CD14-positive monocyte (primary cell): ENCODE data around the gene FAM229B. TPM values are rescaled to one million over a fixed set of nuclear protein-coding genes. Genes with fewer than 3 reads are reported as not detected.

Experiments
- DNase-seq, 3 donors: peaks; one replicate each; pipeline ENCODE4 v3.0.0-alpha.2; 2011 to 2022
- H2AFZ ChIP-seq: 2 replicates; pipeline ENCODE4 v1.6.0; 2012; ENCODE audit warnings: mild to moderate bottlenecking, low read depth, low read length, inconsistent platforms; ENCODE audit not compliant: insufficient read depth, poor library complexity, severe bottlenecking
- H3K27ac ChIP-seq, 2 donors: 1 replicate in 1 of 2; 2 replicates in 1 of 2; pipeline ENCODE4 v1.5.1; 2012 to 2013; ENCODE audit warnings: low read length in 2 of 2, control low read depth in 1 of 2, inconsistent platforms in 1 of 2, low read depth in 1 of 2, mild to moderate bottlenecking in 1 of 2
- H3K27me3 ChIP-seq, 2 donors: one replicate each; pipeline versions ENCODE4 v1.6.0 to v1.6.1; 2011 to 2013; ENCODE audit warnings: low read length in 2 of 2; ENCODE audit not compliant: control insufficient read depth in 2 of 2, insufficient read depth in 2 of 2
- H3K36me3 ChIP-seq, 2 donors: replicated peaks in 1 of 2; 1 replicate in 1 of 2; 2 replicates in 1 of 2; pipeline versions ENCODE4 v1.5.1 to v1.6.1; 2012 to 2013; ENCODE audit warnings: low read length in 2 of 2, control low read depth in 1 of 2, inconsistent platforms in 1 of 2, mild to moderate bottlenecking in 1 of 2; ENCODE audit not compliant: insufficient read depth in 2 of 2, control insufficient read depth in 1 of 2
- H3K4me1 ChIP-seq, 2 donors: 1 replicate in 1 of 2; 2 replicates in 1 of 2; pipeline versions ENCODE4 v1.5.1 to v1.6.1; 2012 to 2013; ENCODE audit warnings: low read length in 2 of 2, control low read depth in 1 of 2, inconsistent platforms in 1 of 2, mild to moderate bottlenecking in 1 of 2, moderate library complexity in 1 of 2; ENCODE audit not compliant: insufficient read depth in 2 of 2, control insufficient read depth in 1 of 2
- H3K4me2 ChIP-seq: replicated peaks from 2 replicates; pipeline ENCODE3; 2012; ENCODE audit warnings: low read length, moderate library complexity, mild to moderate bottlenecking; ENCODE audit not compliant: poor library complexity, severe bottlenecking; ENCODE audit errors: extremely low read depth
- H3K4me3 ChIP-seq, 3 experiments: fragments of 200-600 bp in 1 of 3; sonication (generic) in 1 of 3; replicated peaks in 1 of 3; 1 replicate in 2 of 3; 2 replicates in 1 of 3; pipeline ENCODE4 v1.5.1; 2011 to 2013; ENCODE audit warnings: low read length in 3 of 3, mild to moderate bottlenecking in 3 of 3, control low read depth in 2 of 3, low read depth in 2 of 3, inconsistent platforms in 1 of 3, moderate library complexity in 1 of 3
- H3K79me2 ChIP-seq: 2 replicates; pipeline ENCODE4 v1.6.0; 2012; ENCODE audit warnings: mild to moderate bottlenecking, control low read depth, inconsistent platforms, low read length, moderate library complexity; ENCODE audit not compliant: insufficient read depth
- H3K9ac ChIP-seq: 2 replicates; pipeline ENCODE4 v1.6.0; 2017; ENCODE audit warnings: low read length, mild to moderate bottlenecking; ENCODE audit not compliant: insufficient read depth, poor library complexity, severe bottlenecking
- H3K9me3 ChIP-seq, 2 donors: replicated peaks in 1 of 2; 1 replicate in 1 of 2; 2 replicates in 1 of 2; pipeline versions ENCODE4 v1.5.1 to v1.6.1; 2012 to 2013; ENCODE audit warnings: low read length in 2 of 2, control low read depth in 1 of 2; ENCODE audit not compliant: control insufficient read depth in 1 of 2, insufficient read depth in 1 of 2
- H4K20me1 ChIP-seq: 2 replicates; pipeline ENCODE4 v1.6.0; 2012; ENCODE audit warnings: mild to moderate bottlenecking, low read length, control low read depth, moderate library complexity; ENCODE audit not compliant: insufficient read depth
- H3K27ac Mint-ChIP-seq, 7 donors: one replicate each; pipeline ENCODE4 v1.8.0; 2020; ENCODE audit warnings: mild to moderate bottlenecking in 7 of 7, mixed read lengths in 7 of 7, moderate library complexity in 6 of 7, inconsistent platforms in 2 of 7
- H3K27me3 Mint-ChIP-seq, 3 donors: one replicate each; pipeline ENCODE4 v1.8.0; 2021 to 2022; ENCODE audit warnings: low read depth in 3 of 3, mild to moderate bottlenecking in 3 of 3, mixed read lengths in 3 of 3, moderate library complexity in 3 of 3, inconsistent platforms in 1 of 3
- H3K36me3 Mint-ChIP-seq, 2 donors: one replicate each; pipeline ENCODE4 v1.8.0; 2020; ENCODE audit warnings: mixed read lengths in 2 of 2, inconsistent platforms in 1 of 2, mild to moderate bottlenecking in 1 of 2
- H3K4me1 Mint-ChIP-seq: one replicate; pipeline ENCODE4 v1.8.0; 2020; ENCODE audit warnings: mild to moderate bottlenecking, mixed read lengths
- H3K4me3 Mint-ChIP-seq, 2 donors: one replicate each; pipeline ENCODE4 v1.8.0; 2020; ENCODE audit warnings: mild to moderate bottlenecking in 2 of 2, mixed read lengths in 2 of 2, moderate library complexity in 1 of 2
- H3K9me3 Mint-ChIP-seq, 7 donors: one replicate each; pipeline ENCODE4 v1.8.0; 2020 to 2022; ENCODE audit warnings: mixed read lengths in 7 of 7, mild to moderate bottlenecking in 6 of 7, moderate library complexity in 6 of 7, inconsistent platforms in 2 of 7
- WGBS: methylation state at CpG from one replicate; pipeline ENCODE4 v1.1.5; 2013; ENCODE audit warnings: missing lambda C conversion rate; ENCODE audit not compliant: insufficient coverage; 5-methylcytosine and 5-hydroxymethylcytosine counted together
- intact Hi-C, 2 donors: fragments of 100-400 bp; cut with micrococcal nuclease; formaldehyde crosslinking; loops; one replicate each; pipeline versions ENCODE4 v1.15.0 to v1.15.1; 2023
- polyA plus RNA-seq, 3 donors: library from polyadenylated mRNA; depleted of rRNA in 1 of 3; unstranded in 2 of 3; stranded (reverse) in 1 of 3; fragments of 300-500 nt in 2 of 3; fragments of >200 nt in 1 of 3; fragmentation: Illumina TruSeq in 2 of 3; gene quantifications; 1 replicate in 2 of 3; 2 replicates in 1 of 3; pipeline ENCODE4 v1.2.3, GENCODE V29; 2012 to 2021
- TF ChIP-seq, protein P1 (sequence below): fragments of 200-600 bp; IDR thresholded peaks from one replicate; pipeline ENCODE4 v1.8.0; 2022; ENCODE audit warnings: antibody characterized with exemption, mild to moderate bottlenecking

The FAM229B gene
- polyA plus RNA-seq, 3 donors: 0.03 to 0.64 TPM; not detected in 1

DNA sequence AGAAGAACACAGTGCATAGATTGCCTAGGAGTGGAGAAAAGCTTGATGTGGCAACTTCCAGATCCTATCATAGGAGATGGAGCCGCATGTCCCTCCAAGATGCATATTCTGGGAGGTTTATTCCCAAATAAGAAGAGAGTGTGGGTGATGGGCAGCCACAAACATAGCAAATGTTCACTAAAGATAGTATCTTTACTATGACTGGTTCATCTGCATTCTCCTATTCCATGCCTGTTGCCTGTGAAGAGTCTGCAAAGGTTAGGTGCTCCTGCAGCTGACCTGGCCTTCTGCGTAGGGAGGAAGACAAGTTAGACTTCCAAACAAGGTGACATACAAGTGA lies 48.0 kb upstream of the FAM229B start:
- no peaks in the 10 kb centered on the region for H3K79me2 ChIP-seq
- peaks cover 17% of the 10 kb centered on the region for H3K4me1 Mint-ChIP-seq
- intact Hi-C loops: no loop called here
- no peak overlapping the region for H2AFZ ChIP-seq
- H3K4me1 ChIP-seq: peaks cover 7 to 8% of the 10 kb centered on the region in 2 donors
- H3K27ac Mint-ChIP-seq: no peak overlapping the region
- H3K4me3 Mint-ChIP-seq: no peak overlapping the region
- H3K36me3 Mint-ChIP-seq: no peaks in the 10 kb centered on the region
- no peaks in the 10 kb centered on the region for H4K20me1 ChIP-seq
- H3K36me3 ChIP-seq: no peaks in the 10 kb centered on the region
- no peak overlapping the region for H3K4me3 ChIP-seq
- DNase-seq: no peak
- TF ChIP-seq, protein P1, sequence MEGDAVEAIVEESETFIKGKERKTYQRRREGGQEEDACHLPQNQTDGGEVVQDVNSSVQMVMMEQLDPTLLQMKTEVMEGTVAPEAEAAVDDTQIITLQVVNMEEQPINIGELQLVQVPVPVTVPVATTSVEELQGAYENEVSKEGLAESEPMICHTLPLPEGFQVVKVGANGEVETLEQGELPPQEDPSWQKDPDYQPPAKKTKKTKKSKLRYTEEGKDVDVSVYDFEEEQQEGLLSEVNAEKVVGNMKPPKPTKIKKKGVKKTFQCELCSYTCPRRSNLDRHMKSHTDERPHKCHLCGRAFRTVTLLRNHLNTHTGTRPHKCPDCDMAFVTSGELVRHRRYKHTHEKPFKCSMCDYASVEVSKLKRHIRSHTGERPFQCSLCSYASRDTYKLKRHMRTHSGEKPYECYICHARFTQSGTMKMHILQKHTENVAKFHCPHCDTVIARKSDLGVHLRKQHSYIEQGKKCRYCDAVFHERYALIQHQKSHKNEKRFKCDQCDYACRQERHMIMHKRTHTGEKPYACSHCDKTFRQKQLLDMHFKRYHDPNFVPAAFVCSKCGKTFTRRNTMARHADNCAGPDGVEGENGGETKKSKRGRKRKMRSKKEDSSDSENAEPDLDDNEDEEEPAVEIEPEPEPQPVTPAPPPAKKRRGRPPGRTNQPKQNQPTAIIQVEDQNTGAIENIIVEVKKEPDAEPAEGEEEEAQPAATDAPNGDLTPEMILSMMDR: no peak
- no peak overlapping the region for H3K9ac ChIP-seq
- H3K4me2 ChIP-seq: no peak overlapping the region
- no peaks in the 10 kb centered on the region for H3K27me3 ChIP-seq
- no peak overlapping the region for H3K27ac ChIP-seq
- no peaks in the 10 kb centered on the region for H3K9me3 Mint-ChIP-seq
- H3K9me3 ChIP-seq: no peaks in the 10 kb centered on the region
- H3K27me3 Mint-ChIP-seq: no peaks in the 10 kb centered on the region
- no CpG with 5 or more reads among the region's 2 CpGs for WGBS

DNA sequence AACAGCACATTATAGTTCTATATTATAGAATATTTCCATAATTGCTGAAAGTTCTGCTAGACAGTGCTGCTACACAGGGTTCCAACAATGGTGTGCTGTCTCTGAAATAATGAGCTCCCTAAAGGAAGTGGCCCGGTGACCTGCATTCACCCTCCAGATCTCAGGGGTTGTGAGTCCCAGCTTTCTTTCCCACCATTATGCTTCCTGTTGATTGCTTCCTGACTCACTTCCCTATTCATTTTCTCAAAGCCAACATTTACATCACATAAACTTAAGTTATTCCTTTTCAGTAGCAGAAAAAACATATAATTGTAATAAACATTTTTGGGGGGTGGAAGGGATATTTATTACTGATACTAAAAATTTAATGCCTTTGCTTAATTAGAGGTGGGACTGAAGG lies 46.4 kb upstream of the FAM229B start:
- Histone ChIP-seq H3K36me3 (no peaks in the 10 kb centered on the region), H3K79me2 (no peaks in the 10 kb centered on the region), H3K27me3 (no peaks in the 10 kb centered on the region), H3K9ac (no peak overlapping the region), H3K4me1 (peaks cover 7 to 8% of the 10 kb centered on the region in 2 donors), H3K27ac (no peak overlapping the region), H3K4me3 (no peak overlapping the region), H3K9me3 (no peaks in the 10 kb centered on the region), H3K4me2 (no peak overlapping the region), H4K20me1 (no peaks in the 10 kb centered on the region), H2AFZ (no peak overlapping the region)
- no peaks in the 10 kb centered on the region for H3K36me3 Mint-ChIP-seq
- no CpG with 5 or more reads among the region's 1 CpG for WGBS
- no peaks in the 10 kb centered on the region for H3K27me3 Mint-ChIP-seq
- TF ChIP-seq, protein P1: no peak
- no peaks in the 10 kb centered on the region for H3K9me3 Mint-ChIP-seq
- intact Hi-C loops: loop anchor here in 1 of 2 donors (5.0 kb wide), 1 partner anchor 329 kb away; no protein-coding TSS in a partner anchor
- H3K27ac Mint-ChIP-seq: no peak overlapping the region
- H3K4me1 Mint-ChIP-seq: peaks cover 17% of the 10 kb centered on the region
- H3K4me3 Mint-ChIP-seq: no peak overlapping the region
- DNase-seq: peak in 2 of 3 donors; percentile 7 to 38
